HG03442 (cell line): ENCODE measurements around the gene LZTS2.
A peak's percentile ranks its signal among the peaks of the same experiment; 100 is the strongest.

Experiments used
- ATAC-seq: cut with Tn5 transposase; IDR thresholded peaks from one replicate; pipeline ENCODE4 v1.9.1; 2021; ENCODE audit warnings: mild to moderate bottlenecking, moderate library complexity; ENCODE audit not compliant: unreplicated experiment

The LZTS2 gene

DNA sequence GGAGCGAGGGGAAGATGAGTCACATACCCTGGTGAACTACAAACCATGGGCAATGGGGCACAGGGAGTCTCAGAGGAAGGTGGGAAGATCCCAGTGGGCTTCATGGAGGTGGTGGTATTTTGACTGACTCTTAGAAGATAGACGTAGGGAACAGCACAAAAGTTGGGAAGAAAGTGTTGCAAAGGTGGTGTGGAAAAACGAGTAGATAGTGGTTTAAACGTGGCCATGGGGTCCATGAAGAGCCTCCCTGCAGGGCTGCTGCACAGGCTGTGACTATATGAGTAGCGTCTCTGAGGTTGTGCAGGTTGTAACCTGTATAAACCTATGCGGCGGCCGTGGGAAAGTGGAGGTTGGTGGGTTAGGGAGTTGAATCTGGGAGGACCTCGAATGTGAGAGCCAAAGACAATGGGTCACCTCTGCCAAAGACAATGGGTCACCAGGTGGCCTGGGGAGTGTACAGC, 13.8 kb downstream of the LZTS2 start:
- ATAC-seq, result no peak

DNA sequence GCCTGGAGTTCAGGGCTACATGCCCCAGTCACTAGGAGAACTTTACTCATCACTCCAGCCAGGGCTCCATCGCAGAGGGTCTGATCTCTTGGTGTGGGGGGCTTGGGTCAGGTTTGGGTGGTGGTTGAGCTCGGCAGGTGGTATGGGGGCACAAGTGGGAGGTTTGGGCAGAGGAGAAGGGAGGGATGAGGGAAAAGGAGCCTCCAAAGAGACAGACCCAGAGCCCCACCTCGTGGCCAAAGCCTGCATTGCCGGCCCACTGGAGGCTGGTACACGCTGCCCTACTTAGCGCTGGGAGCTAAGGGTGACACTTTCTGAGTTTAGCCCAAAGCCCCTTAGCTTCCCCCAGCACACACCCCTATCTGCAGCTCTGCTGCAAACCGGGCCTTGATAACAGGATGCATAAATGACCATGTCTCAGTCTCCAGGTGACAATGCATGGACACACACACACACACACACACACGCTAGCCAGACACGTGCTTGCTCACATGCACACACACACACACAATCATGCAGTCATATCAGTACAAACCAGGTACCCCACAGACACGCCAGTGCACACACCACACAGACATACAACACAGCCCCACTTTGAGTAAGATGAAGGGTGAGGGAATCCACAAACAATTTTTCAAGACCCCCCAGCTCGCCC, 14.7 kb downstream of the LZTS2 start:
- ATAC-seq, result no peak

DNA sequence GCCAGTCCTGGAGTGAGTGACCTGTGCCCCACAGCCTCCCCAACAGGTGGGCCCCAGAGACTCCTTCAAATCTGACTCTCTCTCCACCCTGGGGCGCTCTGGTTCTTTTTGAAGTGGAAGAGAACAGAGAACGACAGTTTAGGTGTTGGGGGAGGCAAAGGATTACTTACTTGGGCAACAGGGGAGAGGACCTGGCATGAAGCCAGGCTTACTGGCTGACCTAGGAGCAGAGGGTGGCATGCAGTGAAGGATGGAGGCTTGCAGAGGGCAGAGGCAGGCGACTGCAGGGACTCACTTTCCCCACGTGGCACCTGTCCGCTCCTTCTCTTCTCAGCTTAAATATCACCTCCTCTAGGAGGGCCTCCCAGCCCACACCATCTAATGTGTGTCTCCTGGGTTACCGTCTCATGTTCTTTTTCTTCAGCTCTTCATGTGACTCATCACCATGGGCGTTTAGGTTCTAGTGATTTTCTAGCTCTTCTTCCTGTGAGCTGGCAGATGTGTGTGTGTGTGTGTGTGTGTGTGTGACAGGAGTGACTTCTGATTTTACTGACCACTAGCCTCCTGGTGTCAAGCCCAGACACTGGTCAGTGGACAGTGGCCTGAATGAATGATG, 15.5 kb downstream of the LZTS2 start:
- no peak for ATAC-seq

DNA sequence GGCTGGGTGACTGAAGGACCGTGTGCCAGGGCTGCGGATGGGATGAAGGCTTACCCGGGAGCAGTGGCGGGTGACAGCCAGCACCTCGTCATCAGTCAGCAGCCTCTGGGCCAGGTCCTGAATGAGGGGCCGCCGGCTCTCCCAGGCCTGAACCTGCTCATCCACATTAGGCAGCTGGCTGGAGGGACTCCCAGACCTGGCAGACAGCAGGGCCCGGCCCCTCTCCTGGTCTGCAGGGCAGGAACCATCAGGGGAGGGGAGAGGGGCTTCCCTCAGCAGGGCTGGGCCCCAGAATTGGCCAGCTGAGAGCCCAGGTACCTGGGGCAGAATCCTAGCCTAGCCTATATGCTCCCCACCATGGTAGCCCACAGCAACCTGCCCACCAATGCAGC, 16.0 kb downstream of the LZTS2 start:
- ATAC-seq, result no peak

- no peak for ATAC-seq
Measured at GRCh38 chr10:101016814-101017213, 17.2 kb downstream of the LZTS2 start.

GRCh38 chr10:101018118-101018599, 18.6 kb downstream of the LZTS2 start:
- no peak for ATAC-seq

DNA sequence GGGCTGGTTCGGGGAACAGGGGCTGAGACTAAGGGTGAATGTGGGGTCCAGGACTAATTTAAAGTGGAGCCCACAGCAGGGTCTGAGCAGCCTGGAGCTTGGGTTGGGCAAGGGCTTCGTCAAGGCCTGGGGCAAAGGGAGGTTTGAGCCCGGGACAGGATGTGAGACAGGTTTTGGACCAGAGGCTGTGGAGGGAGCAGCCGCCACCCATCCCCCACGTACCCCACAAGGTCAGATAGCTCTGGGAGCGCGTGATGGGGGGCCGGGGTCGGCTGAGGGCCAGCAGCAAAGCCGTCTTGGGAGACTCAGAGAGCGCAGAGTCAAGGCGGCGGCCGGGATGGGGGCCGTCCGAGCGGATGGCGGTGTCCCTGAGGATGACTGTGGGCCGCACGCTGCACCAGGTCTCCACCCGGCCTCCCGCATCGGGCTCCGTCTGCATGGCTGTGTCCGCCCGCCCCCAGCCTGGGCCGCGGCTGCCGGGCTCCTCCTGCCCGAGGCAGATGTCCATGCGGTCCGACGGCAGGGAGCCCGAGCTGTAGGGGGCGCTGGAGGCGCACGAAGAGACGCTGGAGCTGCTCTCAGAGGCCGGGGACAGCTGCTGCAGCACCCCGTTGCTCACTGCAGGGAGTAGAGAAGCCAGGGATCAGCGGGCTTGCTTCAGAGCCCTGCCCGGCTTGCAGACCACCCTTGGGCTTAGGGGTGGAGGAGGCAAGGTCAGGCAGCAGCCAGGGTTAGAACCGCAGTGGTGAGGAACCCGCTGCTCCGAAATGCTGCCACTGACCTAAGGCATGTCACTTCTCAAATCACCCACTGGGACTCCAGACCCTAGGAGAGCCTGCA, 19.2 kb downstream of the LZTS2 start:
- ATAC-seq, result no peak

DNA sequence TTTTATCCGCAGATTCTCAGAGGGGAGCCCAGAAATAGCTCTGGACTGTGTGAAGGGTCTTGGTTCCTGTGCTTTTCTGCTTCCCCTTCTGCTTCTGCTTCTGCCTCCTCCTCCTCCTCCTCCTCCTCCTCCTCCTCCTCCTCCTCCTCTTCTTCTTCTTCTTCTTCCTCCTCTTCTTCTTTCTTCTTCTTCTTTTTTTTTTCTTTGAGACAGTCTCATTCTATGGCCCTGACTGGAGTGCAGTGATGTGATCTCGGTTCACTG, 19.8 kb downstream of the LZTS2 start:
- ATAC-seq, result no peak

- ATAC-seq, result no peak
Measured at GRCh38 chr10:101020427-101021075, 20.9 kb downstream of the LZTS2 start.

DNA sequence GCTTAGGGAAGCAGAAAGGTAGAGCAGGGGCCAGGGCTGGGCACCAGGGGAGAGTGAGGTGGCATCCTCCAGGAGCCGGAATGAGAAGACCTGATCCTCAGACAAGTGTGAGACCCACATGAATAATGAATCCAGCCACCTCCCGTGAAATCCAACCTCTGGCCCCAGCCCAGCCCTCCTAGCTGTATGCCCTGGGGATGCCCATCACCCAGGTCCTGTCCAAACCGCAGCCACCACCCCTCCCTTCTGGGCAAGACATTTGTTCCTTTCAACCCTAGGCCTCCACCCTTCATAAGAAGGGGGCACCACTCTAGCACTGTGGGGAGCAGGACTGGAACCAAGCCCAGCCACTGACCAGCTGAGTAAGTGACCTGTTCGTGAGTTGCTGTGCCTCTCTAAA, 21.6 kb downstream of the LZTS2 start:
- ATAC-seq, result no peak

- ATAC-seq, result no peak
Measured at GRCh38 chr10:101021692-101022251, 22.2 kb downstream of the LZTS2 start.

DNA sequence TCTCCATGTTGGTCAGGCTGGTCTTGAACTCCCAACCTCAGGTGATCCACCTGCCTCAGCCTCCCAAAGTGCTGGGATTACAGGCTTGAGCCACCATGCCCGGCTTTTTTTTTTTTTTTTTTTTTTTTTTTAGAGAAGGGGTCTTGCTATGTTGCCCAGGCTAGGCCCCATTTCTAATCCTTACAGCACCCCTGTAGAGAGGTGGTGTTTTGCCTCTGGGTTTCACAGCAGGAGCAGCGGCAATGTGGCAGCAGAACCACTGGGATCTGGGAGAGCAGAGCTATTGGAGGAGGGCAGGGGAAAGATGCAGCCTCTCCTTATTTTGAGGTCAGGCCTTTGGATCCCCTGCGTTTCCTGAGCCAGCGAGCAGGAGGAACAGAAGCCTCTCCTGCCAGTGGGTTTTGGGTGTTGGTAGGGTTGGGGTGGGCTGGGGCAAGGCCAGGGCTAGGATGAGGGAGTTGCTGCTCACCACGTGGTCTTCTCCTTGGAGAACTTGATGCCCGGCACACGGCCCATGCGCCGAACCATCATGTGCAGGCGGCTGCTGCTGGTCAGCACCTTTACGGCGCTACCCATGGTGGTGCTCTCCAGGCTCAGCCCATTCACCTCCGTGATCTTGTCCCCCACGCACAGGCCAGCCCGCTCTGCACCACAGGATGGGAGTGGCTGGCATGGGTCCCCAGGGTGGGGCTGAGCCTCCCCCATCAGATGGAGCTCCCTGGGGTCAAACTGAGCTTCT, 23.5 kb downstream of the LZTS2 start:
- no peak for ATAC-seq

DNA sequence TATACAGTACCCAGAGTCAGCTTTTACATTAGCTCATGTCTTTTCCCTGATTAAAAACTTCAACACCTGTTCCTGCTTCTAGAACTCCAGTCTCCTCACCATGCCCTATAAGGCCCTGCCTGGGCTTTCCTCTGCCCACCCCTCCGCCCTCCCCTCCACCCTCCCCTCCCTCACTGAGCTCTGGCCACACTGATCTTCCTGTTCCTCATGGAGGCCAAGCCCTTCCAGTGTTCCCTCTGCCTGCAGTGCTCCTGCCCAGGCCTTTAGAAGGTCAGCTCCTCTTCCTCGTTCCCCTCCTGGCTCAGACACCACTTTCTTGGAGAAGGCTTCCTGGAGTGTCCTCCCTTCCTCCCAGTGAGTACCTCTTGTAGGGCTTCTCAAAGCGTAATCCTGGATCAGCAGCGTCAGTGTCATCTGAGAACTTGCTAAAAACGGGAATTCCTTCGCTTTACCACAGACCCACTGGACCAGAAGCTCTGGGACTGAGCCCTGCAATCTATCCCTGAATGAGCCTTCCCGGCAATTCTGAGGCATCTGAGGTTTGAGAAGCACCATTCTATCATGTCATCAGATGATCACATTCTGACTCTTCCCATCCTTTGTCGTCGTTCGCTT, 27.6 kb downstream of the LZTS2 start:
- ATAC-seq, result no peak

GRCh38 chr10:101028446-101029337, 29.1 kb downstream of the LZTS2 start:
- ATAC-seq, result no peak

DNA sequence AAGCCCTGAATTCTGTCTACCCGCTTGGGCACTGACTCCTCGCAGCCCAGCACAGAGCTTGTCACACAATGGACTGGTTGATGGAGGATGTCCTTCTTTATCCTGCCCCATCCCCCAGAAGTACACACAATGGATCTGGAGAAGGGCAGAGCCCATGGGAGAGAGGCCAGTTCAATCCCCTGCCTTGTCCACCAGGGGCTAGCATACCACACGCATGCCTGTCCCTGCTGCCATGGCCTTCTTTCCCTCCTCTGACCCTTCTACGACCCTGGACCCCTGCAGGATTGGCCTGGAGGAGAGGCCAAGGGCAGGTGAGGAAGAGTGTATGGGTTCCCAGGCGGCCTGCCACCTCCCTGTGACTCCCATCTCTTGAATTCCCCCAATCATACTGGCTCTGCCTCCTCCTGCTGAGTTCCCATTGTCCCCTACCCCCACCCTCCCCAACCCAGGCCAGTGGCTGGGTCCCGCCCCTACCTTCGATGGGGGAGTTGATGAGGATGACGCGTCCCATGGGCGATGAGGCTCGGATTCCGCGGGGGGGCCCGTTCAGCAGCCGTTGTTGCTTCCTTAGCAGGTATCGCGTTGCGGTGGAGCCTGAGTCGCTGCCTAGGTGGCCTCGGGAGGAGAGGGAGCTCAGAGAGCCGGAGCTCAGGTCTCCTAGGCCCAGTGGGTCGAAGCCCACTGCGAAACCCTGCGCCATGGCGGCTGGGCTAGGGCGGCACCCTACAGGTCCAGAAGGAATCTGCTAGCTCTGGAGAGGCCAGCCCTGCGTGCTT, 30.1 kb downstream of the LZTS2 start:
- ATAC-seq, result no peak

- ATAC-seq, result no peak
Measured at GRCh38 chr10:101030496-101031127, 31.0 kb downstream of the LZTS2 start.

DNA sequence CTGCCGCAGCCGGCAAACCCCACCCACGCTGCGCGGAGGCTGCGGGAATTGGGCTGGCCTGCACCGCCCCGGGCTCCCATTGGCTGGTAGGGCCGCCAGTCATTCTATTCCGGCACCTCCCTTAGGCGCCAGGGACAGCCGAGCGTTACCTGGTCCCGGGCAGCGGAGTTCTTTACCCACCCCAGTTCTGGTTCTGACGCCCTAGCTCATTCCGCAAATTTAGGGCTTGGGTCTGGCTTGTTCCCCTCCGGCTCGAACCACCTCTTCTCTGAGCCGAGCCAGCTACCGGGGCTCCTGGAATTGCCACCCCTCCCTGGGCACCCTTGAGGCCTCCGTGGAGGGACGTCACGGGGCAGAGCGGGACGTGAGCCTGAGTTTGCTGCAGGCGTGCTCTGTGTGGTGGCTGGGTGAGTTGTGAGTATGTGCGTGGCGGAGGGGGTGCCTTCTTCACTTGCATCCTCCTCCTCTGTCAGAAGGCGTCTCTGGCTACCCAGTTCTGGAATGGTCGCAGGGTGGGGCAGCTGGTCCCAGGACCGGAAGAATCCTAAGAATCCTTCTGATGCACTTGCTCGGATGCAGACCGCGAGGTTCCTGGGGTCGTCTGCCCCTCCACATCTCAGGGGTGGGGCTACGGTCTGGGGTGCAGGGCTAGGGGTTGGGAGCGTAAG, 31.7 kb downstream of the LZTS2 start, which contains the start of the genes PDZD7 and SFXN3:
Gene PDZD7, minus strand, starts transcription at position 2 of the 668 bp plus-strand sequence. CDS start 910 bp downstream, outside the sequence.
Gene SFXN3, plus strand, starts transcription at position 107 of the 668 bp plus-strand sequence. CDS start 3,461 bp downstream, outside the sequence.
- ATAC-seq, result peak; percentile 87
